PC-9 (cell line): ENCODE data around the gene MEFV. TPM values are rescaled to one million over a fixed set of nuclear protein-coding genes. Genes with fewer than 3 reads are reported as not detected.
"Not testable (repeated sequence)": the region's sequence is repeated elsewhere in the genome, so short reads cannot be mapped to it uniquely, and the experiment has no call there.

ENCODE experiments used
- BruUV-seq: library from RNA; stranded (reverse); fragments of 400-500 nt; replicated peaks from 2 replicates; lab custom pipeline; 2021; lab: Mats Ljungman, UMichigan
- CTCF ChIA-PET: fragments of 300-600 bp; sonication (Branson Sonifier 250); formaldehyde crosslinking; loops from one replicate; lab custom pipeline; 2022; ENCODE audit warnings: antibody characterized with exemption; lab: Charles Lee
- POLR2A ChIA-PET: fragments of 300-600 bp; sonication (Branson Sonifier 250); formaldehyde crosslinking; loops from one replicate; lab custom pipeline; 2022; ENCODE audit warnings: antibody characterized with exemption; ENCODE audit not compliant: unreplicated experiment; lab: Charles Lee
- DNase-seq, 2 experiments: peaks; one replicate each; pipeline versions ENCODE4 v3.0.0 to v3.0.0-alpha.2; 2015 to 2022; ENCODE audit warnings: mixed read lengths in 1 of 2
- H2AFZ ChIP-seq: fragments of 200-600 bp; sonication (generic); 2 replicates; pipeline ENCODE4 v1.8.1; 2017; ENCODE audit warnings: antibody characterized with exemption
- H3F3A ChIP-seq: fragments of 200-600 bp; sonication (generic); 2 replicates; pipeline ENCODE4 v1.8.1; 2017; ENCODE audit warnings: antibody characterized with exemption, mild to moderate bottlenecking, low read depth; ENCODE audit not compliant: insufficient read depth
- H3K27ac ChIP-seq: fragments of 200-600 bp; sonication (generic); 2 replicates; pipeline ENCODE4 v1.6.1; 2016; ENCODE audit warnings: mixed run types
- H3K27me3 ChIP-seq: fragments of 200-600 bp; sonication (generic); 2 replicates; pipeline ENCODE4 v1.6.1; 2016; ENCODE audit warnings: low read depth, mixed run types; ENCODE audit not compliant: insufficient read depth
- H3K36me3 ChIP-seq: fragments of 200-600 bp; sonication (generic); 2 replicates; pipeline ENCODE4 v1.6.1; 2016; ENCODE audit warnings: low read depth, mixed run types
- H3K4me1 ChIP-seq: fragments of 200-600 bp; sonication (generic); replicated peaks from 2 replicates; pipeline ENCODE4 v1.6.1; 2016; ENCODE audit warnings: mixed run types; ENCODE audit not compliant: insufficient read depth
- H3K4me2 ChIP-seq: fragments of 200-600 bp; sonication (generic); 2 replicates; pipeline ENCODE4 v1.6.1; 2017; ENCODE audit warnings: mixed run types
- H3K4me3 ChIP-seq: fragments of 200-600 bp; sonication (generic); 2 replicates; pipeline ENCODE4 v1.6.1; 2016; ENCODE audit warnings: mixed run types
- H3K79me2 ChIP-seq: fragments of 200-600 bp; sonication (generic); 2 replicates; pipeline ENCODE4 v1.6.1; 2017; ENCODE audit warnings: low read depth, mixed run types
- H3K9me2 ChIP-seq: fragments of 200-600 bp; sonication (generic); 2 replicates; pipeline ENCODE4 v1.8.1; 2017; ENCODE audit warnings: mild to moderate bottlenecking; ENCODE audit not compliant: insufficient read depth
- H3K9me3 ChIP-seq: fragments of 200-600 bp; sonication (generic); 2 replicates; pipeline ENCODE4 v1.8.1; 2016; ENCODE audit warnings: low read depth; ENCODE audit not compliant: insufficient read depth
- H4K20me1 ChIP-seq: fragments of 200-600 bp; sonication (generic); 2 replicates; pipeline ENCODE4 v1.8.1; 2017; ENCODE audit not compliant: insufficient read depth
- CTCF ChIP-seq: fragments of 200-600 bp; sonication (generic); conservative IDR thresholded peaks from 2 replicates; pipeline ENCODE4 v1.6.1; 2017; ENCODE audit warnings: mixed run types, antibody characterized with exemption, mild to moderate bottlenecking, moderate library complexity
- EZH2 ChIP-seq: fragments of 200-600 bp; sonication (generic); IDR thresholded peaks from 2 replicates; pipeline ENCODE4 v1.8.0; 2017; ENCODE audit warnings: antibody characterized with exemption, low read depth
- intact Hi-C: fragments of 100-400 bp; cut with micrococcal nuclease; formaldehyde crosslinking; loops from one replicate; pipeline ENCODE4 v1.10.0; 2022; ENCODE audit not compliant: unreplicated experiment
- total RNA-seq: library from RNA; stranded (reverse); gene quantifications from 2 replicates; pipeline ENCODE4 v1.2.3, GENCODE V29; 2021

Gene MEFV
- total RNA-seq, 1 experiment from 2014 or later = not detected

- H3K27me3 ChIP-seq = no peaks in the 10 kb centered on the region; the same call in 1 of the 2 replicates
- no peaks in the 10 kb centered on the region for H3K4me1 ChIP-seq
- H3F3A ChIP-seq = no peaks in the 10 kb centered on the region
- H3K9me3 ChIP-seq = no peaks in the 10 kb centered on the region
- intact Hi-C loops = no loop called here
- ChIA-PET CTCF (no interaction called here), POLR2A (no interaction called here)
- H3K27ac ChIP-seq = no peak overlapping the region
- no peaks in the 10 kb centered on the region for H4K20me1 ChIP-seq
- DNase-seq = peak in 1 of 2 experiments; percentile 37
- no peaks in the 10 kb centered on the region for H3K36me3 ChIP-seq
- H2AFZ ChIP-seq = no peak overlapping the region
- H3K9me2 ChIP-seq = no peaks in the 10 kb centered on the region
- H3K79me2 ChIP-seq = no peaks in the 10 kb centered on the region
- TF ChIP-seq EZH2 = no peak
- no peak for TF ChIP-seq CTCF
- BruUV-seq = no TSS peak
- H3K4me2 ChIP-seq = no peak overlapping the region
- no peak overlapping the region for H3K4me3 ChIP-seq
Observed at GRCh38 chr16:3274490-3274889, 18.1 kb upstream of the MEFV start.

GRCh38 chr16:3271281-3271680 lies 14.8 kb upstream of the MEFV start:
- H2AFZ ChIP-seq, H3K9me3 ChIP-seq, intact Hi-C loops, BruUV-seq, DNase-seq, H4K20me1 ChIP-seq, H3K36me3 ChIP-seq, POLR2A ChIA-PET, CTCF ChIA-PET, H3K27me3 ChIP-seq, H3F3A ChIP-seq, H3K9me2 ChIP-seq, H3K27ac ChIP-seq, H3K4me1 ChIP-seq, H3K4me2 ChIP-seq, H3K79me2 ChIP-seq, H3K4me3 ChIP-seq: not testable (repeated sequence)

GRCh38 chr16:3270718-3271117 lies 14.3 kb upstream of the MEFV start:
- H3K36me3 ChIP-seq, H4K20me1 ChIP-seq, intact Hi-C loops, H3K9me2 ChIP-seq, H2AFZ ChIP-seq, H3K4me2 ChIP-seq, POLR2A ChIA-PET, H3K79me2 ChIP-seq, H3K9me3 ChIP-seq, H3K4me3 ChIP-seq, DNase-seq, BruUV-seq, H3K4me1 ChIP-seq, H3K27ac ChIP-seq, H3K27me3 ChIP-seq, CTCF ChIA-PET, H3F3A ChIP-seq: not testable (repeated sequence)

- Histone ChIP-seq H3K79me2 (no peaks in the 10 kb centered on the region), H3K27ac (no peak overlapping the region), H3K9me2 (no peaks in the 10 kb centered on the region), H3K36me3 (no peaks in the 10 kb centered on the region), H2AFZ (no peak overlapping the region), H4K20me1 (no peaks in the 10 kb centered on the region), H3K4me1 (no peaks in the 10 kb centered on the region; the same call in 1 of the 2 replicates), H3K27me3 (no peaks in the 10 kb centered on the region), H3K4me2 (no peak overlapping the region), H3F3A (peaks cover 19% of the 10 kb centered on the region), H3K4me3 (no peak overlapping the region), H3K9me3 (peaks cover 5% of the 10 kb centered on the region; the same call in 1 of the 2 replicates)
- no peak for DNase-seq
- ChIA-PET POLR2A (no interaction called here), CTCF (no interaction called here)
- no TSS peak for BruUV-seq
- intact Hi-C loops = loop anchor here (10.0 kb wide), 1 partner anchor 377 kb away; no protein-coding TSS in a partner anchor
- no peak for TF ChIP-seq CTCF
Observed at GRCh38 chr16:3268294-3268693, 11.9 kb upstream of the MEFV start.
